H1 (cell line): ENCODE results near the gene ANKRD13C.

Experiments
- BRCA1 ChIP-seq: IDR thresholded peaks from 2 replicates; pipeline ENCODE4 v1.6.1; 2012; ENCODE audit warnings: low read depth, low read length, improper control_type of control experiment
- CTCF ChIP-seq, 3 experiments: IDR thresholded peaks; 1 replicate in 2 of 3; 2 replicates in 1 of 3; pipeline versions ENCODE4 v1.5.1 to v1.6.1; 2011; ENCODE audit warnings: low read length in 3 of 3, mild to moderate bottlenecking in 3 of 3, inconsistent platforms in 2 of 3, low read depth in 1 of 3, moderate library complexity in 1 of 3; ENCODE audit not compliant: insufficient read depth in 1 of 3; ENCODE audit errors: control extremely low read depth in 1 of 3
- EZH2 ChIP-seq: fragments of 200-600 bp; sonication (generic); IDR thresholded peaks from 2 replicates; pipeline ENCODE4 v1.7.1; 2012; ENCODE audit warnings: low read depth, mild to moderate bottlenecking, moderate library complexity, low read length, inconsistent platforms; ENCODE audit not compliant: severe bottlenecking
- JUN ChIP-seq: IDR thresholded peaks from 2 replicates; pipeline ENCODE4 v1.6.1; 2011; ENCODE audit warnings: low read depth, mild to moderate bottlenecking, improper control_type of control experiment, low read length
- RBBP5 ChIP-seq: IDR thresholded peaks from 2 replicates; pipeline ENCODE4 v1.7.1; 2012; ENCODE audit warnings: low read depth, mild to moderate bottlenecking, inconsistent platforms, low read length, moderate library complexity, borderline replicate concordance

- TF ChIP-seq RBBP5 (no peak), EZH2 (no peak), JUN (no peak), CTCF (IDR thresholded peaks at IDR 0.05; ENCODE audit: control extremely low read depth in 1 of 3, insufficient read depth in 1 of 3, low read depth in 1 of 3, low read length in 3 of 3) (no peak), BRCA1 (no peak)
Observed at GRCh38 chr1:70311369-70311768, 43.2 kb downstream of the ANKRD13C start.
